Measurements from ENCODE around the gene MIER2.

- no peak for TF ChIP-seq YY1 (tag by site-specific recombination; IDR thresholded peaks at IDR 0.05)
- TF ChIP-seq ZBTB44 (tag by site-specific recombination; IDR thresholded peaks at IDR 0.05): no peak
- no peak for TF ChIP-seq ZBTB10 (tag by site-specific recombination; IDR thresholded peaks at IDR 0.05)
- TF ChIP-seq ZNF211 (tag by site-specific recombination; IDR thresholded peaks at IDR 0.05; ENCODE audit: low read depth): no peak
- no peak for TF ChIP-seq TCF7L2 (IDR thresholded peaks at IDR 0.05; ENCODE audit: borderline replicate concordance, low read depth, low read length)
- TF ChIP-seq ZNF660 (tag by site-specific recombination; IDR thresholded peaks at IDR 0.05): no peak
- TF ChIP-seq CTCF (tag by site-specific recombination; IDR thresholded peaks at IDR 0.05): no peak
- no peak for TF ChIP-seq SCRT1 (tag by site-specific recombination; IDR thresholded peaks at IDR 0.05; ENCODE audit: borderline replicate concordance)
- TF ChIP-seq ZNF777 (tag by site-specific recombination; IDR thresholded peaks at IDR 0.05; ENCODE audit: borderline replicate concordance): no peak
- no peak for TF ChIP-seq BCL11A (tag by site-specific recombination; IDR thresholded peaks at IDR 0.05; ENCODE audit: low read depth)
- TF ChIP-seq SP3 (tag by site-specific recombination; IDR thresholded peaks at IDR 0.05): no peak
- TF ChIP-seq ZNF239 (tag by site-specific recombination; IDR thresholded peaks at IDR 0.05): no peak
These were observed 26.2 kb upstream of the MIER2 start for GRCh38 chr19:370641-371330.

Measured in HEK293 (cell line).